AG10803 (cell line): ENCODE measurements around the gene CLEC10A.
"Not testable (repeated sequence)": the region's sequence is repeated elsewhere in the genome, so short reads cannot be mapped to it uniquely, and the experiment has no call there.

Experiments used
- DNase-seq: peaks from one replicate; pipeline ENCODE4 v3.0.0; 2010; ENCODE audit warnings: low read depth
- H3K4me3 ChIP-seq: 2 replicates; pipeline ENCODE4 v1.5.1; 2011; ENCODE audit warnings: mild to moderate bottlenecking, low read length, control low read depth
- CTCF ChIP-seq: conservative IDR thresholded peaks from 2 replicates; pipeline ENCODE4 v1.5.1; 2011; ENCODE audit warnings: mild to moderate bottlenecking, low read length, control low read depth, inconsistent platforms

Gene CLEC10A, protein sequence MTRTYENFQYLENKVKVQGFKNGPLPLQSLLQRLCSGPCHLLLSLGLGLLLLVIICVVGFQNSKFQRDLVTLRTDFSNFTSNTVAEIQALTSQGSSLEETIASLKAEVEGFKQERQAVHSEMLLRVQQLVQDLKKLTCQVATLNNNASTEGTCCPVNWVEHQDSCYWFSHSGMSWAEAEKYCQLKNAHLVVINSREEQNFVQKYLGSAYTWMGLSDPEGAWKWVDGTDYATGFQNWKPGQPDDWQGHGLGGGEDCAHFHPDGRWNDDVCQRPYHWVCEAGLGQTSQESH

DNA sequence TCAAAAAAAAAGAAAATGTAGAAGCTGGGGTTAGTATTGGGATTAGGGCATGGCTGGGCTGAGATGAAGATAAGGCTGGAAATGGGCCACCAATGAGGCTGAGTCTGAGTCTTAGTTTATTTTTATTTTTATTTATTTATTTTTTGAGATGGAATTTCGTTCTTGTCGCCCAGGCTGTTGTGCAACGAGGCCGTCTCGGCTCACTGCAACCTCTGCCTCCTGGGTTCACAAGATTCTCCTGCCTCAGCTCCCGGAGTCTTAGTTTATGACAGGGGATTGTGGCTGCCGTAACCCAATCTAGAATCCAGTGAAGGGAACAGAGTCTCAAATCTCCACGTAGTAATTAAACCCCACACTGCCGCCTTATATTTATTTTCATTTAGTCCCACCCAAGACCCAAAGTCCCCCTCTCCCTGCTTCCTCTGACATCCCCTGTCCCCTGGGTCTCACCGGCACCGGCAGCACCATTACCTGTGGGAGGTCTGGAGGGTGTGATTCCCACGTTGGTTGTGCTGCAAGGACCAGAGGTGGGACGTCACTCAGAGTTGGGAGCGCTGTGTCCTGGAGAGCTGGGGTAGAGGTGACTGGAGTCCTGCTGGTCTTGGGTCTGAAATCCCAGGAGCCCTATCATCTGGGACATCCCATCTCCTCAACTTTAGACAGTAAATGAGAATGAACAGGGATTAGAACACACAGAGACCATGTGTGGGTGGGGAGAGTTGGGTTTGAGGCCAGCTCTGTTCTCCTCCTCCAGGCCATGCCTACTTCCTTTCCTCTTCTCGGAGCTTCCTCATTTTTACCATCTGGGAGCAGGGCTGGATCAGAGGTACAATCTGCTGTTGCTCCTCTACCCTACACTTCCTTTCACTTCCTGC, at the start of gene CLEC10A:
TSS of gene CLEC10A (minus strand) at position 671 of the 875 bp plus-strand sequence. CDS start 1,439 bp downstream, outside the sequence.
- TF ChIP-seq CTCF, result no peak
- no peak for DNase-seq
- no peak within 1 kb of the TSS for H3K4me3 ChIP-seq

DNA sequence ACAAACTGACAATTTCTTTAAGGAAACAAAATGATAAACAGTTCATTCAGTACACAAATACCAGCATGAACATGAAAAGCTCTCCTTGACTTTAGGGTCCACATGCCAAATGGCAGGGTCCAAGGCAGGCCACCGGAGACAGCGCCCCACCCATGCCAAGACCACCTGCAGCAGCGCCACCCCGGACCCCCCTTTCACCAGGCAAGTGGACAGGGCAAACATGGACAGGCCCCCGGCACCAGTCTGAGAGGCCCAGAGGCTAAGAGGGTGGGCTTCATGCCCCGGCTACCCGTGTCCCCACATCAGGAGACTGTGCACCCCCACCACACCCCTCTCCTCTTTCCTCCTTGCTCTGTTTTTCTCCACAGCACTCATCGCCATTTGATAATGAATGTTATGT, 49.3 kb upstream of the CLEC10A start:
- no peak overlapping the region for H3K4me3 ChIP-seq
- DNase-seq, result no peak
- no peak for TF ChIP-seq CTCF

- no peak overlapping the region for H3K4me3 ChIP-seq
- DNase-seq, result no peak
- TF ChIP-seq CTCF, result no peak
These were observed 48.1 kb upstream of the CLEC10A start for GRCh38 chr17:7128160-7128559.

DNA sequence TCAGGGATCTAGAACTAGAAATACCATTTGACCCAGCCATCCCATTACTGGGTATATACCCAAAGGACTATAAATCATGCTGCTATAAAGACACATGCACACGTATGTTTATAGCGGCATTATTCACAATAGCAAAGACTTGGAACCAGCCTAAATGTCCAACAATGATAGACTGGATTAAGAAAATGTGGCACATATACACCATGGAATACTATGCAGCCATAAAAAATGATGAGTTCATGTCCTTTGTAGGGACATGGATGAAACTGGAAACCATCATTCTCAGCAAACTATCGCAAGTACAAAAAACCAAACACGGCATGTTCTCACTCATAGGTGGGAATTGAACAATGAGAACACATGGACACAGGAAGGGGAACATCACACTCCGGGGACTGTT, 47.5 kb upstream of the CLEC10A start:
- not testable (repeated sequence) for DNase-seq, H3K4me3 ChIP-seq

GRCh38 chr17:7126386-7126785, 46.3 kb upstream of the CLEC10A start:
- H3K4me3 ChIP-seq, DNase-seq: not testable (repeated sequence)

DNA sequence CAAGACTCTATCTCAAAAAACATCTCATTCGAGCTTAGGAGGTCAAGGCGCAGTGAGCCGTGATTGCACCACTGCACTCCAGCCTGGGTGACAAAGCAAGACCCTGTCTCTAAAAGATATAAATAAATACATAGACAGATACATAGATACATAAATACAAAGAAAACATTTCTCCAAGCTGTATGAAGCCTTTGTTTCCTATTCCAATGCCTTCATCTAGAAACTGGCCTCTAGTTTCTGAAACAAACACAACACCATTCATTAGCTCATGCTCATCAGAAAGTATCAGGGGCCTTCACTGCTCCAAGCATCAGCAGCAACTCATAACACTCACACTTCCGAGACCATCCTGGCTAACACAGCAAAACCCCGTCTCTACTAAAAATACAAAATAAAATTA, 44.9 kb upstream of the CLEC10A start:
- no peak for DNase-seq
- no peak for TF ChIP-seq CTCF
- no peak overlapping the region for H3K4me3 ChIP-seq

- TF ChIP-seq CTCF, result no peak
- no peak overlapping the region for H3K4me3 ChIP-seq
- DNase-seq, result no peak
These were observed 43.8 kb upstream of the CLEC10A start for GRCh38 chr17:7123844-7124243.

- H3K4me3 ChIP-seq, result no peak overlapping the region
- no peak for TF ChIP-seq CTCF
- DNase-seq, result no peak
These were observed 42.3 kb upstream of the CLEC10A start for GRCh38 chr17:7122381-7122780.

GRCh38 chr17:7120635-7121034, 40.6 kb upstream of the CLEC10A start:
- DNase-seq, H3K4me3 ChIP-seq: not testable (repeated sequence)
